A549 (cell line): ENCODE measurements around the gene CYLD.

Experiments
- CEBPB ChIP-seq, 2 experiments: fragments of >200 bp in 1 of 2; sonication (Bioruptor Twin) in 1 of 2; formaldehyde crosslinking in 1 of 2; IDR thresholded peaks; 2 replicates each; pipeline ENCODE4 v1.6.1; 2012 to 2016
- HOXB5 ChIP-seq: fragments of 250-450 bp; sonication (Bioruptor Pico); IDR thresholded peaks from 2 replicates; pipeline ENCODE4 v1.5.0; 2020; ENCODE audit warnings: mild to moderate bottlenecking, moderate library complexity
- PHF8 ChIP-seq: fragments of 200-600 bp; sonication (generic); IDR thresholded peaks from 2 replicates; pipeline ENCODE4 v1.6.1; 2016; ENCODE audit warnings: low read depth, mild to moderate bottlenecking, antibody characterized with exemption, moderate library complexity, borderline replicate concordance
- ZSCAN20 ChIP-seq: fragments of 250-450 bp; sonication (Bioruptor Pico); IDR thresholded peaks from 2 replicates; pipeline ENCODE4 v1.8.0; 2022; ENCODE audit warnings: mild to moderate bottlenecking, moderate library complexity
- TF ChIP-seq, protein P1 (sequence below): fragments of >200 bp; sonication (Bioruptor Twin); formaldehyde crosslinking; IDR thresholded peaks from 3 replicates; pipeline ENCODE4 v1.6.1; 2016
- TF ChIP-seq, protein P2 (sequence below): fragments of >200 bp; sonication (Bioruptor Twin); formaldehyde crosslinking; IDR thresholded peaks from 3 replicates; pipeline ENCODE4 v1.5.1; 2016
- TF ChIP-seq, protein P3 (sequence below): fragments of 150-350 bp; IDR thresholded peaks from 2 replicates; pipeline ENCODE4 v1.6.1; 2014; ENCODE audit warnings: low read depth, mild to moderate bottlenecking, low read length
- TF ChIP-seq, protein P4 (sequence below): fragments of 200-600 bp; sonication (generic); IDR thresholded peaks from 2 replicates; pipeline ENCODE4 v1.6.1; 2016; ENCODE audit warnings: antibody characterized with exemption, mild to moderate bottlenecking, moderate library complexity

DNA sequence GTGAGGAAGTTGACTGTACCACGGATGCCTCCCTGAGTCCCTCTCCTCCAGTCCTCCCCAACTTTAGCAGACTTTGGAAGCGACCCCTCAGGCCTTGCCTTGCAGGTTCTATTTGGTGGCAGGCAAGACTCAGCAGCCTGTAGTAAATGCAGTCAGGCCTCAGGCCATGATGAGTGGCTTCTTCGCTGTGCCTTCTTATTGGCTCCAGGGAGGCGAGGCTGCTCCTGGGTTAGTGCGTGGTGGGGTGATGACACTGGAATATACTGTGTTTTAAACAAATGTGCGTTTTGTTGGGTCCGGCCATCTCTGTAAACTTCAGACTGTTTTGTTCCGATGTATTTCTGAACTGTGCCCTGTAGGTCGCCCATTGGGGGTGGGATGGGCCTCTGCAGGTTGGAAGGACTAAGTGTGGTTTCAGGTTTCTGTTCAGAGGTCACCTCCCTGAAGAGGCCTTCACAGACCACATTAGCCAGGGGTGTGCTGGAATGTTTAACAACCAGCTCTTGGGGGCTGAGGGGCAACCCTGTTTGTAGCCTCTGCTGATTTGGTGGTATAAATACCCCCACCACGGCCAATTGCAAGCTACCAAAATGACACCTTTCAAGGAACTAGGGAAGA is 62.5 kb downstream of the CYLD start:
- TF ChIP-seq, protein P1, sequence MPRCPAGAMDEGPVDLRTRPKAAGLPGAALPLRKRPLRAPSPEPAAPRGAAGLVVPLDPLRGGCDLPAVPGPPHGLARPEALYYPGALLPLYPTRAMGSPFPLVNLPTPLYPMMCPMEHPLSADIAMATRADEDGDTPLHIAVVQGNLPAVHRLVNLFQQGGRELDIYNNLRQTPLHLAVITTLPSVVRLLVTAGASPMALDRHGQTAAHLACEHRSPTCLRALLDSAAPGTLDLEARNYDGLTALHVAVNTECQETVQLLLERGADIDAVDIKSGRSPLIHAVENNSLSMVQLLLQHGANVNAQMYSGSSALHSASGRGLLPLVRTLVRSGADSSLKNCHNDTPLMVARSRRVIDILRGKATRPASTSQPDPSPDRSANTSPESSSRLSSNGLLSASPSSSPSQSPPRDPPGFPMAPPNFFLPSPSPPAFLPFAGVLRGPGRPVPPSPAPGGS = no peak
- TF ChIP-seq, protein P2, sequence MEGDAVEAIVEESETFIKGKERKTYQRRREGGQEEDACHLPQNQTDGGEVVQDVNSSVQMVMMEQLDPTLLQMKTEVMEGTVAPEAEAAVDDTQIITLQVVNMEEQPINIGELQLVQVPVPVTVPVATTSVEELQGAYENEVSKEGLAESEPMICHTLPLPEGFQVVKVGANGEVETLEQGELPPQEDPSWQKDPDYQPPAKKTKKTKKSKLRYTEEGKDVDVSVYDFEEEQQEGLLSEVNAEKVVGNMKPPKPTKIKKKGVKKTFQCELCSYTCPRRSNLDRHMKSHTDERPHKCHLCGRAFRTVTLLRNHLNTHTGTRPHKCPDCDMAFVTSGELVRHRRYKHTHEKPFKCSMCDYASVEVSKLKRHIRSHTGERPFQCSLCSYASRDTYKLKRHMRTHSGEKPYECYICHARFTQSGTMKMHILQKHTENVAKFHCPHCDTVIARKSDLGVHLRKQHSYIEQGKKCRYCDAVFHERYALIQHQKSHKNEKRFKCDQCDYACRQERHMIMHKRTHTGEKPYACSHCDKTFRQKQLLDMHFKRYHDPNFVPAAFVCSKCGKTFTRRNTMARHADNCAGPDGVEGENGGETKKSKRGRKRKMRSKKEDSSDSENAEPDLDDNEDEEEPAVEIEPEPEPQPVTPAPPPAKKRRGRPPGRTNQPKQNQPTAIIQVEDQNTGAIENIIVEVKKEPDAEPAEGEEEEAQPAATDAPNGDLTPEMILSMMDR = no peak
- TF ChIP-seq, protein P3, sequence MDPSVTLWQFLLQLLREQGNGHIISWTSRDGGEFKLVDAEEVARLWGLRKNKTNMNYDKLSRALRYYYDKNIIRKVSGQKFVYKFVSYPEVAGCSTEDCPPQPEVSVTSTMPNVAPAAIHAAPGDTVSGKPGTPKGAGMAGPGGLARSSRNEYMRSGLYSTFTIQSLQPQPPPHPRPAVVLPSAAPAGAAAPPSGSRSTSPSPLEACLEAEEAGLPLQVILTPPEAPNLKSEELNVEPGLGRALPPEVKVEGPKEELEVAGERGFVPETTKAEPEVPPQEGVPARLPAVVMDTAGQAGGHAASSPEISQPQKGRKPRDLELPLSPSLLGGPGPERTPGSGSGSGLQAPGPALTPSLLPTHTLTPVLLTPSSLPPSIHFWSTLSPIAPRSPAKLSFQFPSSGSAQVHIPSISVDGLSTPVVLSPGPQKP = no peak
- no peak for TF ChIP-seq CEBPB (IDR thresholded peaks at IDR 0.05)
- no peak for TF ChIP-seq PHF8
- TF ChIP-seq, protein P4, sequence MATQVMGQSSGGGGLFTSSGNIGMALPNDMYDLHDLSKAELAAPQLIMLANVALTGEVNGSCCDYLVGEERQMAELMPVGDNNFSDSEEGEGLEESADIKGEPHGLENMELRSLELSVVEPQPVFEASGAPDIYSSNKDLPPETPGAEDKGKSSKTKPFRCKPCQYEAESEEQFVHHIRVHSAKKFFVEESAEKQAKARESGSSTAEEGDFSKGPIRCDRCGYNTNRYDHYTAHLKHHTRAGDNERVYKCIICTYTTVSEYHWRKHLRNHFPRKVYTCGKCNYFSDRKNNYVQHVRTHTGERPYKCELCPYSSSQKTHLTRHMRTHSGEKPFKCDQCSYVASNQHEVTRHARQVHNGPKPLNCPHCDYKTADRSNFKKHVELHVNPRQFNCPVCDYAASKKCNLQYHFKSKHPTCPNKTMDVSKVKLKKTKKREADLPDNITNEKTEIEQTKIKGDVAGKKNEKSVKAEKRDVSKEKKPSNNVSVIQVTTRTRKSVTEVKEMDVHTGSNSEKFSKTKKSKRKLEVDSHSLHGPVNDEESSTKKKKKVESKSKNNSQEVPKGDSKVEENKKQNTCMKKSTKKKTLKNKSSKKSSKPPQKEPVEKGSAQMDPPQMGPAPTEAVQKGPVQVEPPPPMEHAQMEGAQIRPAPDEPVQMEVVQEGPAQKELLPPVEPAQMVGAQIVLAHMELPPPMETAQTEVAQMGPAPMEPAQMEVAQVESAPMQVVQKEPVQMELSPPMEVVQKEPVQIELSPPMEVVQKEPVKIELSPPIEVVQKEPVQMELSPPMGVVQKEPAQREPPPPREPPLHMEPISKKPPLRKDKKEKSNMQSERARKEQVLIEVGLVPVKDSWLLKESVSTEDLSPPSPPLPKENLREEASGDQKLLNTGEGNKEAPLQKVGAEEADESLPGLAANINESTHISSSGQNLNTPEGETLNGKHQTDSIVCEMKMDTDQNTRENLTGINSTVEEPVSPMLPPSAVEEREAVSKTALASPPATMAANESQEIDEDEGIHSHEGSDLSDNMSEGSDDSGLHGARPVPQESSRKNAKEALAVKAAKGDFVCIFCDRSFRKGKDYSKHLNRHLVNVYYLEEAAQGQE = no peak
- TF ChIP-seq ZSCAN20 = no peak
- TF ChIP-seq HOXB5 (CRISPR knock-in tag) = no peak
